ENCODE data around the gene LRP4. TPM values are rescaled to one million over a fixed set of nuclear protein-coding genes. Genes with fewer than 3 reads are reported as not detected.

The LRP4 gene
- total and polyA plus RNA-seq, 2 donors (not counting 3 experiments of a cell fraction or from before 2014, with no cell fraction given): 0.86 to 2.0 TPM

- H3K79me2 ChIP-seq (ENCODE audit: control insufficient read depth, insufficient read depth, low read length): no peaks in the 10 kb centered on the region
- no peaks in the 10 kb centered on the region for H4K20me1 ChIP-seq (replicated peaks; ENCODE audit: control insufficient read depth, extremely low read depth, insufficient read depth, low read length)
- POLR2A ChIA-PET: no interaction called here
- dilution Hi-C loops (cut with MboI; ENCODE audit: extremely low pct_ligation_motif_present, low sequenced_read_pairs): no loop called here
- H2AFZ ChIP-seq (ENCODE audit: low read depth, low read length): no peak overlapping the region
- no peaks in the 10 kb centered on the region for H3K9me1 ChIP-seq (replicated peaks; ENCODE audit: control insufficient read depth, extremely low read depth, insufficient read depth, low read length)
- H3K9me3 ChIP-seq (replicated peaks; ENCODE audit: control insufficient read depth, insufficient read depth, low read length): no peaks in the 10 kb centered on the region
- intact Hi-C loops (cut with micrococcal nuclease): no loop called here
- BruUV-seq (replicated peaks): no TSS peak
- TF ChIP-seq, protein P1, sequence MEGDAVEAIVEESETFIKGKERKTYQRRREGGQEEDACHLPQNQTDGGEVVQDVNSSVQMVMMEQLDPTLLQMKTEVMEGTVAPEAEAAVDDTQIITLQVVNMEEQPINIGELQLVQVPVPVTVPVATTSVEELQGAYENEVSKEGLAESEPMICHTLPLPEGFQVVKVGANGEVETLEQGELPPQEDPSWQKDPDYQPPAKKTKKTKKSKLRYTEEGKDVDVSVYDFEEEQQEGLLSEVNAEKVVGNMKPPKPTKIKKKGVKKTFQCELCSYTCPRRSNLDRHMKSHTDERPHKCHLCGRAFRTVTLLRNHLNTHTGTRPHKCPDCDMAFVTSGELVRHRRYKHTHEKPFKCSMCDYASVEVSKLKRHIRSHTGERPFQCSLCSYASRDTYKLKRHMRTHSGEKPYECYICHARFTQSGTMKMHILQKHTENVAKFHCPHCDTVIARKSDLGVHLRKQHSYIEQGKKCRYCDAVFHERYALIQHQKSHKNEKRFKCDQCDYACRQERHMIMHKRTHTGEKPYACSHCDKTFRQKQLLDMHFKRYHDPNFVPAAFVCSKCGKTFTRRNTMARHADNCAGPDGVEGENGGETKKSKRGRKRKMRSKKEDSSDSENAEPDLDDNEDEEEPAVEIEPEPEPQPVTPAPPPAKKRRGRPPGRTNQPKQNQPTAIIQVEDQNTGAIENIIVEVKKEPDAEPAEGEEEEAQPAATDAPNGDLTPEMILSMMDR (IDR thresholded peaks at IDR 0.05; ENCODE audit: extremely low read depth in 1 of 2, insufficient read depth in 1 of 2, low read depth in 1 of 2, low read length in 2 of 2): peak; percentile 15 to 16
- TF ChIP-seq POLR2A (IDR thresholded peaks at IDR 0.05; ENCODE audit: low read depth, low read length): no peak
- no peak overlapping the region for H3K4me3 ChIP-seq (replicated peaks in 1 of 3; ENCODE audit: insufficient read depth in 1 of 3, low read depth in 1 of 3, low read length in 3 of 3)
- CTCF ChIA-PET: interaction anchor here (1.0 to 7.4 kb wide), 5 partner anchors 10 to 257 kb away, joined by 3 to 120 read pairs (median 5); no protein-coding TSS in a partner anchor
- H3K4me2 ChIP-seq (ENCODE audit: insufficient read depth, low read length): no peak overlapping the region
- H3K4me1 ChIP-seq (ENCODE audit: control insufficient read depth, extremely low read depth, insufficient read depth, low read length): no peaks in the 10 kb centered on the region
- H3K36me3 ChIP-seq (ENCODE audit: control insufficient read depth in 2 of 2, extremely low read depth in 1 of 2, insufficient read depth in 2 of 2, low read length in 2 of 2): no peaks in the 10 kb centered on the region
- peak; percentile 63 for FAIRE-seq
- no peak overlapping the region for H3K9ac ChIP-seq (replicated peaks; ENCODE audit: extremely low read depth, insufficient read depth, low read length)
- H3K27me3 ChIP-seq (ENCODE audit: control insufficient read depth in 2 of 2, insufficient read depth in 2 of 2, low read length in 2 of 2): no peaks in the 10 kb centered on the region
- DNase-seq (ENCODE audit: low read depth, low spot score): peak; percentile 36
- no peak overlapping the region for H3K27ac ChIP-seq (ENCODE audit: insufficient read depth, low read depth, low read length)
Measured at GRCh38 chr11:46896719-46897406, 21.5 kb downstream of the LRP4 start.

DNA sequence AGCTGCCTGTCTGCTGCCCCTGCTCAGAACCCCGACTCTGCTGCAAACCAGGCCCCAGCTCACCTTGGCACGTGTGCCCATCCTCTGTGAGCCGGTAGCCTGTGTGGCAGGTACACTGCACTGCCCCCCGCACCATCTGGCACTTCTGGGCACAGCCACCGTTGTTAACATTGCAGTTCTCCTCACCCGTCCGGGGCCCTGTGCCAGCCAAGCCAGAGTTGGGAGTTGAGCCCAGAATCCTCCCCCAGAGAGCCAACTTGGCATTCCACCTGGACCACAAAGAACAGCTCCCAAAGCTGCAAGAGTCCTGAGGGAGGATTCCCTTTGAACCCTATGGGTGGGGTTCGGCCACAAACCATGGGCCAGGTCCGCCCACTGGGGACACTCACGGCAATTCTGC lies 22.5 kb downstream of the LRP4 start:
- DNase-seq (ENCODE audit: low read depth, low spot score): no peak
- dilution Hi-C loops (cut with MboI; ENCODE audit: extremely low pct_ligation_motif_present, low sequenced_read_pairs): no loop called here
- CTCF ChIA-PET: interaction anchor here (0.5 to 7.4 kb wide), 6 partner anchors 11 to 265 kb away, joined by 3 to 120 read pairs (median 4); partner anchors contain the start of gene CSTPP1

More for the DNA sequence above, 22.5 kb downstream of the LRP4 start:
- H4K20me1 ChIP-seq (replicated peaks; ENCODE audit: control insufficient read depth, extremely low read depth, insufficient read depth, low read length): no peaks in the 10 kb centered on the region
- TF ChIP-seq MYC (IDR thresholded peaks at IDR 0.05; ENCODE audit: low read depth, low read length): no peak
- no peak for TF ChIP-seq JUN (IDR thresholded peaks at IDR 0.05; ENCODE audit: borderline replicate concordance, insufficient read depth, insufficient read length, low read depth)
- no peak for TF ChIP-seq EZH2 (IDR thresholded peaks at IDR 0.05; ENCODE audit: borderline replicate concordance, low read depth, low read length, severe bottlenecking)
- no peaks in the 10 kb centered on the region for H3K36me3 ChIP-seq (ENCODE audit: control insufficient read depth in 2 of 2, extremely low read depth in 1 of 2, insufficient read depth in 2 of 2, low read length in 2 of 2)
- H3K27ac ChIP-seq (ENCODE audit: insufficient read depth, low read depth, low read length): no peak overlapping the region
- H3K4me1 ChIP-seq (ENCODE audit: control insufficient read depth, extremely low read depth, insufficient read depth, low read length): no peaks in the 10 kb centered on the region
- H3K4me3 ChIP-seq (replicated peaks in 1 of 3; ENCODE audit: insufficient read depth in 1 of 3, low read depth in 1 of 3, low read length in 3 of 3): no peak overlapping the region
- no peaks in the 10 kb centered on the region for H3K27me3 ChIP-seq (ENCODE audit: control insufficient read depth in 2 of 2, insufficient read depth in 2 of 2, low read length in 2 of 2)
- no peaks in the 10 kb centered on the region for H3K79me2 ChIP-seq (ENCODE audit: control insufficient read depth, insufficient read depth, low read length)
- H3K4me2 ChIP-seq (ENCODE audit: insufficient read depth, low read length): no peak overlapping the region
- no peak for FAIRE-seq
- no TSS peak for BruUV-seq (replicated peaks)
- POLR2A ChIA-PET: no interaction called here
- H3K9me3 ChIP-seq (replicated peaks; ENCODE audit: control insufficient read depth, insufficient read depth, low read length): no peaks in the 10 kb centered on the region
- H3K9me1 ChIP-seq (replicated peaks; ENCODE audit: control insufficient read depth, extremely low read depth, insufficient read depth, low read length): no peaks in the 10 kb centered on the region
- intact Hi-C loops (cut with micrococcal nuclease): no loop called here
- no peak overlapping the region for H3K9ac ChIP-seq (replicated peaks; ENCODE audit: extremely low read depth, insufficient read depth, low read length)
- no peak overlapping the region for H2AFZ ChIP-seq (ENCODE audit: low read depth, low read length)
